ENCODE data around the gene ASGR1.

Gene ASGR1

GRCh38 chr17:7216242-7217112 lies 37.3 kb upstream of the ASGR1 start:
- no peak for DNase-seq

GRCh38 chr17:7215652-7216180 lies 36.5 kb upstream of the ASGR1 start:
- no peak for DNase-seq

- DNase-seq = no peak
These were observed 36.0 kb upstream of the ASGR1 start for GRCh38 chr17:7215136-7215638.

DNA sequence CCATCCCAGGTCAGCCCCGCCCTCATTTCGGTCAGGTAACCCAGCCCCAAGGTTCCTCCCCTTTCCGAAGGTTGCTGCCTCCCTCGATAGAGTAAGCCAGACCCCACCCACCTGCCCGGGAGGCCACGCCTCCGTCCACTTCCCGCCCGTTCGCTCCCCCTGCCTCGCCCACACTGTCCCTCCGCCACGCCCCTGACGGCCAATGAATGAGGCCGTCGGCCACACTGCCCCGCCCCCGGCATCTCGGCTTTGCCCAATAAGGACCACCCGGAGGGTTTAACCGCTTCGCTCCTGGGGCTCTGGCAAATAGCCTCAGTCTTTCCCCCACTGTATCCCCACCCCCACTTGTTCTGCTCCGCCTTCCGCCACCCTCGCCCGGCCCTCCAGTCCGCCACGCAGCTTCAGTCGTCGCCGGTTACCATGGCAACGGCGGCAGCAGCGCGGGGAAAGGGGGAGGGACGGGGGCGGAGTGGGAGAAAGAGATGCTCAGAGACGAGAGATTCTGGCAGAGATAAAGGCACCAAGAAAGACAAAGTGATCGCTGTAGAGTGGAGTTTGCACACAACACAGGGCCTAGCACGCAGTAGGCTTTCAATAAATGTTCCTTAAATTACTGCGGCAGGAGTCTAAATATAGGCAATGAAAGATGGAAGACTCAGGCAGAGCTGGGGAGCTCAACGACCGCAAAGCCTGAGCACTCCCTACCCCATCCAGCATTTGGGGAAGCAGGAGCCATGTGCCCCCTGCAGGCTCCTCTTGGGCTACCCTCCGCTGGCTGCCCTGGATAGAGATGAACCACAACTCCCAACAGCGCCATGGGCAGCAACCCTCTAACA lies 35.3 kb upstream of the ASGR1 start:
- DNase-seq = peak; percentile 94

GRCh38 chr17:7213895-7214299 lies 34.7 kb upstream of the ASGR1 start:
- DNase-seq = peak; percentile 50

GRCh38 chr17:7211491-7212273 lies 32.5 kb upstream of the ASGR1 start:
- no peak for DNase-seq

DNA sequence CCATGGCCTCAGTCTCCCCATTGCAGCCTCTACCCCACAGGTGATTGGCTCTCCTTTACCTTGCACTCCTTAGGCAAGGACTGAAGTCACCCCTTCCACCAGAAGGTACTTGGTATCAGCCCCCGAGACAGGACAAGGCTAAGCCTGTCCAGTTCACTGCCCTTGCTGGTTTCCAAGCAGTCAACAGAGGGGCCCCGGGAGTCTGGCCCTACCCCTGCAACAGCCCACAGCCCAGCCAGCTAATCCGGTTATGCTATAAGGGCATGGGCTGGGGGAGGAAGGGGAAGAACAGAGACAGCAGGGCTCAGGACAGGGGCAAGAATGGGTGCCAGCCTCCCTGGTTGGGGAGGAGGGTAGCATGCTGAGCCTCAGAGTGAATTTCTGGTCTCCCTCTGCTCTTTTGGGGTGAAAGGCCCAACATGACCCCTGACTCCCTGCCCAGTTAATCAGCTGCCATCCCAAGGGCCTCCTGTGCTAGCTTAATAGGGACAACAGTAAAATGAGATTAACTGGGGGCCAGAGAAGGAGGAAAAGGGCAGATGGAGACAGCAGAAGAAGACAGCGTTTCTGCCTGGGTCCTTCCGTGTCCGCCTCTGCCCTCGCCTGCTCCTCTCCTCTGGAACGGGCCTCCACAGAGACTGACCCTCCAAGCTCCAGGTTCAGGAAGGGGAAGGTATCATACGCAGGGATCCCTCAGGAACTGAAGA lies 29.7 kb upstream of the ASGR1 start:
- DNase-seq = no peak

DNA sequence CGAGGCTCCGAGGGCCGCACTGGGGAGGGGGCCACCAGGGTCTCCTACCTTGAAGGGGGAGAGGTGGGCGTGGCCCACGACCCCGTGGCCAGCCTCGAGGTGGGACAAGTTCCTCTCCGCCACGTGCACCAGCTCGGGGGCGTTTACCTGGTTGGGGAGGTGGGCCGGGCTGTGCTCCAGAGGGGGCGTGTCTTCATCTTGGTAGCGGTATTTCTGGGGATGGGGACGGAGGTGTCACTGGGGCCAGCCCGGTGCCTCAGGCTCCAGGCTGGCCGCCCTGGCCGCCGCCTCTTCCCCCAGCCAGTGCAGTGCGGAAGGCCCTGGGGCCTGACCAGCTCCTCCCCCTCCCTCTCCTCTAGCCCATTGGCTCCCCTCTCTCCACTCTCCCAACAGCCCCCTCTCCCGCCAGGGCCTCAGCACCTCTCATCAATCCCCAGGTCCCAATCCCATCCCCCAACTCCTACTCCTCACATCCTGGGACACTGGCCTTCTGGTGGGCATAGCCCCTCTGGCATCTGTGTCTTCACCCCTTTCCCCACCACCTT lies 28.9 kb upstream of the ASGR1 start:
- no peak for DNase-seq

DNA sequence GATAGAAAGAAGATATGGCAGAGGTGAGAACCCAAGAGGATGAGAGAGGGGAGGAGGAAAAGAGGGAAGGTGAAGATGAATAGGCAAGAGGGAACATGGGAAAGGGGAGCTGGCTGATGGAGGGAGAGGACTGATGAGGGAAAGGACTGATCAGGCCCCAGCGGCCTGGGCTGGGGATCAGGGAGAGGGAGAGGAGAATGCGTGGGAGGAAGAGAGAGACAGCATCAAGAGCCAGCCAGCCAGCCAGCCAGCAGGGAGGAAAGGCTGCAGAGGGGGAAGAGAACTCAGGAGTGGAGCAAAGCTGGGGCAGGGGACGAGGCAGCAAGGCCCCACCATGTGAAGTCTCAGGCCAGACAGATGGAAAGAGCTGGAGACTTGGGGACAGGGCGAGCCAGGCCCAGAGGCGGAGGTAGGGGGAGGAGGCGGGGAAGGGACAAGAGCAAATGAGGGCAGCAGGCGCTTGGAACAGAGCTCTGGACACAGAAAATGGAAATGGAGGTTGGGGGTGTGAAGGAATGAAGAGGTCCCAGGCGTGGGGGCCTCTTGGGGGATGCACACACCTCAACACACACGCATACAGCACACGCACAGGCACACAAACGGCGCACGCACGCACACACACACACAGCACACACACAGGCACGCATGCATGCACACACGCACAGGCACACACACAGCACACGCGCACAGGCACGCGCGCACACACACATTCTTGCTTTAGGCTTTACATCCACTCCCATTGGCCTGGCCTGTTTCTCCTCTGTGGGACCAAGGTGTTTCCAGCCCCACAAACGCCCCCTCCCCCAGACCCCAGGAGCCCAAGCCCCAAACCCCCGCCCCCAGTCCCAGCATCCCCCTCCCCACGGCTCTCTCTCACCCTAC lies 28.2 kb upstream of the ASGR1 start:
- no peak for DNase-seq

DNA sequence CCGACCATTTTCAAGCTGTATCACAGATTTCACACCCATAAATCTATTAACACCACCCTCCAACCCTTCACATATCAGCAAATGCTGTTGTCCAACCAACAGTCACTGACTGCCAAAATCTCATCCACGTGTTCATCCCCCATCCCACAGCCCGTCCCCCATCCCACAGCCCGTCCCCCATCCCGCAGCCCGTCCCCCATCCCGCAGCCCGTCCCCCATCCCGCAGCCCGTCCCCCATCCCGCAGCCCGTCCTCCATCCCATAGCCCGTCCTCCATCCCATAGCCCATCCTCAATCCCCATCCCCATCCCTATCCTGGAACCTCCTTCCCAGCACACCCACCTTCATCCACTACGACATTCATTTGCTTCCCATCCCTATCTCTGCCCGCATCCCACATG lies 26.4 kb upstream of the ASGR1 start:
- no peak for DNase-seq

DNA sequence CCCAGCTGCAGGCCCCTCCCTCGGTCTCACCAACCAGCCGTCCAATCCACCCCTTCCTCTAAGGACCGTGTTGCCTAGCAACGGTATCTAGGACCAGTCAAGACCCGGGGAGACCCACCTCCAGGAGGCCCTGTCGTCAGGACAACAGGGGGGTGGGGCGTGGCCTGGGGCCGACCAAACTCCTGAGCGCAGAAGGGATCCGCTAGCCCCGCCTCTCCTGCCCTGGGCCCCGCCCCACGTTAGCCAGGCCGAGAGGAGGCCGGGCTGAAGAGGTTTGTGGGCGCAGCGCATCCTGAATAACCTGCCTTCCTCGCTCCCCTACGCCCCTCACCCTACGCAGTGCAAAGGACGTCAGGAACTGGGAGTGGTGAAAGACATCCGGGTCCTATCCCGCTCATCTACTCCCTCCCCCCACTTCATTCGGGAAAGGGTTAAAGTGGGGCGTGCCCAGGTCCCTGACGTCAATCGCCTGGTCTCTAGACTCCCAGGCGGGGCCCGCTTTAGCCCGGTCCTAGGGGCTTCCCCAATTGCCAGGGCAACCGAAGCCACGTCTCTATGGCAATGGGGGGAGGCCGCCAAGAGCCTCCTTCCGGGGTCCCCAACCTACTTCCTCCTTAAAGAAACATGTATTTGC lies 25.8 kb upstream of the ASGR1 start:
- DNase-seq = peak; percentile 81

GRCh38 chr17:7204336-7204735 lies 25.2 kb upstream of the ASGR1 start:
- no peak for DNase-seq

DNA sequence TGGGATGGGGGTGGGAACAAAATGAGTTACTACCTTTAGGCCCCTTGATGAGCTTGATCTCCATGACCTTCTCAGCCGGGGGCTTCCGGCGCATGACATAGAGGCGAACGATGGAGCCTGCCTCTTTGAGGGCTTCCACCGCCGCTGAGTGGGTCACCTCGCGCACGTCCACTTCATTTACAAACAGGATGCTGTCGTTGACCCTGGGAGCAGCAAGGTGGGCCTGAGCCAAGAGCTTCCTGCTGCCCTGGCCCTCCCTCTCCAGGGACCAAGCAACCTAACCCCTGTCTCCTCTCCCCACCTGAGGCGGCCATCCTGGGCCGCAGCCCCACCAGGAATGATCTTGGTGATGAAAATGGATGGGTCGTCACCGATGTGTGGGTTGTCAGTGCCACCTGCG lies 24.2 kb upstream of the ASGR1 start:
- DNase-seq = no peak

GRCh38 chr17:7196651-7197401 lies 17.7 kb upstream of the ASGR1 start:
- no peak for DNase-seq

DNA sequence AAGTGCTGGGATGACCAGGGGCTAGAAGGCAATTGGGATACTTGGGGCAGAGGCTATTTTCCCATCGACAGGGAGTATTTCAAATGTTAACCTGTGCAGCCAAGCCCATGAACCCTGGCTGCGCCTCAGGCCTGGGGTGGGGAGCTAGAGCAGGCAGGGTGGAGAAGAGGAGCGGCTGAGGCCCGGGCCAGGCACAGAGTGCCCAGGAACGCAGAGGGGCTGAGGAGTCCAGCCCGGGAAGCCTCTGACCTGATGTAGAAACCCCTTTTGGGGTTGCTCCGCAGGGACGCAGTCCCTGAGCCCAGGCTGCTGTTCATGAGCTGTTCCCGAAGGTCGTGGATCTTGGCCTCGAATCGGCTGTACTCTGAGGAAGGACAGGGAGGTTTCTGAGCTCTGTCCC lies 16.8 kb upstream of the ASGR1 start:
- DNase-seq = no peak

- no peak for DNase-seq
These were observed 13.2 kb upstream of the ASGR1 start for GRCh38 chr17:7192271-7192937.

GRCh38 chr17:7191571-7192270 lies 12.6 kb upstream of the ASGR1 start:
- peak; percentile 36 for DNase-seq

DNA sequence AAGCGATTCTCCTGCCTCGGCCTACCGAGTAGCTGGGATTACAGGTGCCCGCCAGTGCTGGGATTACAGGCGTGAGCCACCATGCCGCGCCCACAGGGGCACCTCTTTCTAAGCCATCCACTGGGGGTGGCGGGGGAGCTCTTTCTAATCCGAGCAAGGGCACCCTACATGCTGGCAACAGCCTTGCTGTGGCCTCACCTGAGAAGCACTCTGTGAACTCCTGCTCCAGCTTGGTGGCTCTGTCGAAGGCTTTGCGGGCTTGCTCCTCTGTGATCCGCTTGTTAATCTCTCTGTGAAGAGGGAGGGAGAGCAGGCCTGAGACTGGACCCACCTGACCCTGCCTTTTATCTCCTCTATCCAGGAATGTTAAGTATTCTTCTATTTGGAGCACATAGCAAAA lies 11.9 kb upstream of the ASGR1 start:
- no peak for DNase-seq
